ENCODE measurements around the gene TTC7B.

DNA sequence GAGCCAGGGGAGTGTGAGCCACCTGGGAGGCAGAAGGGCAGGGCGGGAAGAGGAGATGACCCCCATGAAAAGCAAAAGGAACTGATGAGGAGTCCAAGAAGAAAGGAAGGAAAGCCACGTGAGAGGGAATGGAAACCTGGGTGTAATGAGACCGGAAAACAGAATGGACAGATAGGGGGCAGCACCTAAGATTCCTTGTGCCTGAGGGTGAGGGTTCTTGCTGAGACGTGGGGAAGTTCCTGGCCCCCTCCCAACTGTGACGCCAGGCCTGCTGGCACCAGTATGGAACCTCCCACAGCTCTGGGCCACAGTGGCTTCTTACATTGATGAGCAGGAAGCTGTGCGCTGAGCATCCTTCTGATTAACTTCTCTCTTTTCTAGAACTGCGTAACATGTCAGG lies 30.8 kb downstream of the TTC7B start:
- TF ChIP-seq GATA3 (IDR thresholded peaks at IDR 0.05; ENCODE audit: low read depth, low read length) (no peak), GATA2 (IDR thresholded peaks at IDR 0.05; ENCODE audit: low read depth, low read length) (no peak)
